ENCODE data around the gene ZDHHC11.
A peak's percentile ranks its signal among the peaks of the same experiment; 100 is the strongest.
"Not testable (repeated sequence)": the region's sequence is repeated elsewhere in the genome, so short reads cannot be mapped to it uniquely, and the experiment has no call there.

ZDHHC11 gene

GRCh38 chr5:798505-799138, 52.2 kb downstream of the ZDHHC11 start:
- H3K4me3 ChIP-seq (replicated peaks; ENCODE audit: insufficient read depth, low read length); H3K27me3 ChIP-seq (ENCODE audit: insufficient read depth, poor library complexity, severe bottlenecking); H3K27ac ChIP-seq (replicated peaks); DNase-seq (ENCODE audit: low read depth in 1 of 2, low spot score in 1 of 2): not testable (repeated sequence)

GRCh38 chr5:797986-798385, 52.8 kb downstream of the ZDHHC11 start:
- not testable (repeated sequence) for H3K27me3 ChIP-seq (ENCODE audit: insufficient read depth, poor library complexity, severe bottlenecking); H3K27ac ChIP-seq (replicated peaks); DNase-seq (ENCODE audit: low read depth in 1 of 2, low spot score in 1 of 2); H3K4me3 ChIP-seq (replicated peaks; ENCODE audit: insufficient read depth, low read length)

DNA sequence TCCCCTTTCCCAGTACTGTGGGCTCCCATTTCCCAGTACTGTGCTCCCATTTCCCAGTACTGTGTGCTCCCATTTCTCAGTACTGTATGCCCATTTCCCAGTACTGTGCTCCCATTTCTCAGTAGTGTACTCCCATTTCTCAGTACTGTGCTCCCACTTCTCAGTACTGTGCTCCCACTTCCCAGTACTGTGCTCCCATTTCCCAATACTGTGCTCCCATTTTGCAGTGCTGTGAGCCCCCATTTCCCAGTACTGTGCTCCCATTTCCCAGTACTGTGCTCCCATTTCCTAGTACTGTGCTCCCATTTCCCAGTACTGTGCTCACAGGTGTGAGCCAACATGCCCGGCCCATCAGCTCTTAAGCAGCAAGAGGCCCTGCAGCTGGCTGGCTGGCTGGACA, 54.9 kb downstream of the ZDHHC11 start:
- H3K27ac ChIP-seq (replicated peaks); DNase-seq (ENCODE audit: low read depth in 1 of 2, low spot score in 1 of 2): not testable (repeated sequence)
- peaks cover 12% of the 10 kb centered on the region for H3K27me3 ChIP-seq (ENCODE audit: insufficient read depth, poor library complexity, severe bottlenecking)

DNA sequence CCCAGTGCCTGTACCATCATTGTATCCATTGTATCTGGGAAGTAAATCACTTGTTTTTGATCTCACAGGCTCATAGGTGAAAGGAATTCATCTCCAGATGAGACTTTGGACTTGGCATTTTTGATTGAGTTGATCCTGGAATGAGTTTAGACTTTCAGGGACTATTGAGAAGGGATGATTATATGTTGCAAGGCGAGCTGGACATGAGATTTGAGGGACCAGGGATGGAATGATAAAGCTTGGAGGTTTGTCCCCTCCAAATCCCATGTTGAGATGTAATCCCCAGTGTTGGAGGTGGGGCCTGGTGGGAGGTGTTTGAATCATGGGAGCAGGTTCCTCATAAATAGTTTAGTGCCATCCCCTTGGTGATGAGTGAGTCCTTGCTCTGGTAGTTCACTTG, 55.8 kb downstream of the ZDHHC11 start:
- H3K27ac ChIP-seq (replicated peaks); H3K4me3 ChIP-seq (replicated peaks; ENCODE audit: insufficient read depth, low read length): not testable (repeated sequence)

More for the DNA sequence above, 54.9 kb downstream of the ZDHHC11 start:
- H3K4me3 ChIP-seq (replicated peaks; ENCODE audit: insufficient read depth, low read length), result not testable (repeated sequence)

DNA sequence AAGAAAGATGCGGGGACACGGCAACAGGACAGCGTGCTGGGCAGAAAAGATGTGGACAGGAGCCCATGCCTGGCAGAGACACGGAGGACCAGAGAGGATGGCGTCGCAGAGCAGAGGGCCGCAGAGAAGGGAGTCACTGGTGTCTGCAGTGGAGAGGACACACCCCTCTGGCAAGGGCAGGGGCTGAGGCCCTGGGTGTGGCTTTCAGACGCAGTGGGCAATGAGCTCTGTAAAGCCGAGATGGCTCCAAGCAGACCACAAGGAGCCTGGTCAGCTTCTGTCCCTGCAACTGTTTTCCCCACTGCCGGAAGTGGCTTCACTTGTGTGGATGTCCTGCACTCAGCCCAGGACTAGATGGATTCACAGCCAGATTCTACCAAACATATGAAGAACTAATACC, 62.1 kb downstream of the ZDHHC11 start:
- not testable (repeated sequence) for DNase-seq (ENCODE audit: low read depth in 1 of 2, low spot score in 1 of 2); H3K4me3 ChIP-seq (replicated peaks; ENCODE audit: insufficient read depth, low read length); H3K27ac ChIP-seq (replicated peaks)
- peaks cover 20% of the 10 kb centered on the region for H3K27me3 ChIP-seq (ENCODE audit: insufficient read depth, poor library complexity, severe bottlenecking)

More for the DNA sequence above, 55.8 kb downstream of the ZDHHC11 start:
- peaks cover 17% of the 10 kb centered on the region for H3K27me3 ChIP-seq (ENCODE audit: insufficient read depth, poor library complexity, severe bottlenecking)
- DNase-seq (ENCODE audit: low read depth in 1 of 2, low spot score in 1 of 2), result not testable (repeated sequence)

DNA sequence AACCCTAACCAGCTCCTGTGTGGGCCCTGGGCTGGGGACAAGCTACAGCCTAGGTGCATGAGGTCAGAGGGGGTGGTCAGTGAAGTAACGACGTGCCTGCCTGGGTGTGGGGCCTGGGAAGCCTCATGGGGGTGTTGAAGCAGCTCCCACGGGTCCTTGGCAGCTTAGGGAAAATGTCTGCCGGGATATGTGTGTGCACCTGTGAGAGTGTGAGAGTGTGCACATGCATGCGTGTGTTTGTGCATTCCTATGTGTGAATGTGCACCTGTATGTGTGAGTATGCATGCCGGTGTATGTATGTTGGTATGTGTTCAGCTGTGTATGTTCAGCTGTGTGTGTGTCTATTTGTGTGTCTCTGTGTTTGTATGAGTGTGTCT, 62.9 kb downstream of the ZDHHC11 start:
- H3K4me3 ChIP-seq (replicated peaks; ENCODE audit: insufficient read depth, low read length); H3K27ac ChIP-seq (replicated peaks); DNase-seq (ENCODE audit: low read depth in 1 of 2, low spot score in 1 of 2): not testable (repeated sequence)
- peaks cover 18% of the 10 kb centered on the region for H3K27me3 ChIP-seq (ENCODE audit: insufficient read depth, poor library complexity, severe bottlenecking)

- H3K4me3 ChIP-seq (replicated peaks; ENCODE audit: insufficient read depth, low read length); DNase-seq (ENCODE audit: low read depth in 1 of 2, low spot score in 1 of 2); H3K27ac ChIP-seq (replicated peaks): not testable (repeated sequence)
- H3K27me3 ChIP-seq (ENCODE audit: insufficient read depth, poor library complexity, severe bottlenecking), result peaks cover 18% of the 10 kb centered on the region
Measured at GRCh38 chr5:787224-787856, 63.4 kb downstream of the ZDHHC11 start.

GRCh38 chr5:785181-785705, 65.5 kb downstream of the ZDHHC11 start:
- not testable (repeated sequence) for H3K27me3 ChIP-seq (ENCODE audit: insufficient read depth, poor library complexity, severe bottlenecking); DNase-seq (ENCODE audit: low read depth in 1 of 2, low spot score in 1 of 2); H3K27ac ChIP-seq (replicated peaks)
- H3K4me3 ChIP-seq (replicated peaks; ENCODE audit: insufficient read depth, low read length), result peak overlapping the region; percentile 41; the same call in 1 of the 2 replicates

DNA sequence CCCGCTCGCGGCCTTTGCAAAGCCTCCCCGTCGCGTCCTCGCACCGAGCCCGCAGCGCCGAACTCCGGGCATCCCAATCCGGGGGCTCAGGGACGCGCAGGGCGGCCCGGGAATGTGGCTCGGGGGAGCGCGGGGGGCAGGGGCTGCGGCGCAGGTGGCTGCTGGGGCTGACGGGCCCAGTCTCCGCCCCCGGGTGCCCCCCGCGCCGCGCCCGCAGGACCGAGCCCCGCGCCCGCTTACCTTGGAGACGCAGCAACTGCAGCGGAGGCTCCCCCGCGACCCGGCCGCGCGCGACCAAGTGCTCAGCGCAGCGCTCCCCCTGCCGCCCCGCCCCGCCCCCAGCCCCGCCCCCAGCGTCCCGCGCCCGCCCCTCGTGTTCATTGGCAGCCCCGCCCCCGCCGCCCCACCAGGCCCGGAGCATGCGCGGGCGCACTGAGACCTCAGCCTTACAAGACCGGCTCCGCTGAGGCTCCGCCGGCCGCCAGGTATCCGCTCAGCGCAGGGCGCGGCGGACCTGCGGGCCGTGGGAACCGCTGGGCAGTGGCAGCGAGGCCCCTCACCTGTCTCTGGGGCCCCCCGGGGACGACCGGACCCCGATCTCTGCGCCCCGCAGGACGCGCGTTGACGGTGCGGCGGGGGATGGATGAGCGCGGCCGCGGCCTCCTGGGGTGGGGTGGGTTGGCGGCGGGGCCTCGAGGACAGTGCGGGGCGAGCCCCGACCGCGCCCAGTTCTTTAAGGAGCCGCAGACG, 66.2 kb downstream of the ZDHHC11 start, which contains the start of gene ZDHHC11B:
Gene ZDHHC11B (minus strand): TSS at position 302 of the 750 bp plus-strand sequence. CDS start 17,810 bp downstream, outside the sequence.
- peak within 1 kb of the TSS; percentile 61 for H3K27ac ChIP-seq (replicated peaks)
- not testable (repeated sequence) for H3K27me3 ChIP-seq (ENCODE audit: insufficient read depth, poor library complexity, severe bottlenecking)
- peak within 1 kb of the TSS; percentile 41 for H3K4me3 ChIP-seq (replicated peaks; ENCODE audit: insufficient read depth, low read length)
- DNase-seq (ENCODE audit: low read depth in 1 of 2, low spot score in 1 of 2), result peak; percentile 57 to 71

DNA sequence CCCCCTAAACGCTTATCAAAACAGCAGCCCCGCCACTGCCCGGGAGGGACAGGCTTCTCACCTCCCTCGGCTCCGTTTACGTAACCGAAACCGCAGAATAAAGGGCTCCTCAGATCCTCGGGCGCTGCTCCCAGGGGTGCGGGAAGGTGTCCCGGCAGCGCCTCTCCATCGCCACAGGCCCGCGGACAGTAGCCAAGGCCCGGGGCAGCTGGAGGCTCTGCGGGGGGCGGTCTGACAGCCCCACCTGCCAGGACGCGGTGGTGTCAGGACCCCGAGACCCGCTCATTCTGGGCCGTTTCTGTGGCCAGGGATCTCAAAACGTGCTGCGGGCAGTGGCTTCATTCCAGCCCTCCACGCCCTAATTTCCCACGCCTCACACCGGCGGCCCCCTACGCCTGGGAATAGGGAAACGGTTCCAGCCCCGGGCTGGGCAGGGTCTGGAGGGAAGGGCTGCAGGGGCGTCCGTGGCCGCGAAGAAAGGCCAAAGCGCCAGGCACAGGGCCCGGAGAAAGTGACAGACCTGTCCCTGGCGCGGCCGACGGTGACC, 66.8 kb downstream of the ZDHHC11 start:
- H3K27me3 ChIP-seq (ENCODE audit: insufficient read depth, poor library complexity, severe bottlenecking), result not testable (repeated sequence)
- Histone ChIP-seq H3K4me3 (replicated peaks; ENCODE audit: insufficient read depth, low read length) (peak overlapping the region; percentile 41), H3K27ac (replicated peaks) (peak overlapping the region; percentile 61)
- peak in 1 of 2 experiments; percentile 48 for DNase-seq (ENCODE audit: low read depth in 1 of 2, low spot score in 1 of 2)

DNA sequence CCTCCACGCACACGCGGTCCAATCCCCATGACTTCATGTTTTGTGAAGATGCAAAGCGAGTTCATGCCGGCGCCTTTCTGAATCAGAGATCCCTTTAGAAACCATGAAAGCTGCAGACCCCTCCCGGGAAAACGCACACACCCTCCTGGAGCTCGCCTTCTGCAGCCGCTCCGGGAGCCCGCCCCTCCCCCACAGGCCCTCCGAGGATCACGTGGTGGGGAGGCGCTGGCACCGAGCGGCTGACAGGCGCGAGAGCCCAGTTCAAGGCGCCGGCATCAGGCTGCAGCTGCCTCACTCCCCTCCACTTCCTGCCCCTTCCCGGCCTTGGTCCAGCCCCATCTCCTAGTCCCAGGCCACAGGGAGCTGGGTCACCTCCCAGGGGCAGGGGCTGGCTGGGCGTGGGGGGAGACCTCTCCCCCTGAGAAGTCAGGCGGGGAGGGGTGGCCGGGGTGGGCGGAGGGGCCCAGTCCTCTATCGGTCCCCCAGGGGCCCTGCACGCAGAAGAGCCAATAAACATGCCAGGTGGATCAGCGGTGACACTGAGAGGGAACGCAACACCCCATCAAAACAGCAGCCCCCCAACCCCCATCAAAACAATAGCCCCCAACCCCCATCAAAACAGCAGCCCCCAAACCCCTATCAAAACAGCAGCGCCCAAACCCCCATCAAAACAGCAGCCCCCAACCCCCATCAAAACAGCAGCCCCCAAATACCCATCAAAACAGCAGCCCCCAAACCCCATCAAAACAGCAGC, 67.6 kb downstream of the ZDHHC11 start:
- H3K4me3 ChIP-seq (replicated peaks; ENCODE audit: insufficient read depth, low read length), result peak overlapping the region; percentile 41

GRCh38 chr5:782356-782755, 68.4 kb downstream of the ZDHHC11 start:
- DNase-seq (ENCODE audit: low read depth in 1 of 2, low spot score in 1 of 2); H3K27ac ChIP-seq (replicated peaks); H3K27me3 ChIP-seq (ENCODE audit: insufficient read depth, poor library complexity, severe bottlenecking); H3K4me3 ChIP-seq (replicated peaks; ENCODE audit: insufficient read depth, low read length): not testable (repeated sequence)

More for the DNA sequence above, 67.6 kb downstream of the ZDHHC11 start:
- DNase-seq (ENCODE audit: low read depth in 1 of 2, low spot score in 1 of 2); H3K27me3 ChIP-seq (ENCODE audit: insufficient read depth, poor library complexity, severe bottlenecking); H3K27ac ChIP-seq (replicated peaks): not testable (repeated sequence)

GRCh38 chr5:780571-780970, 70.2 kb downstream of the ZDHHC11 start:
- H3K27me3 ChIP-seq (ENCODE audit: insufficient read depth, poor library complexity, severe bottlenecking); H3K4me3 ChIP-seq (replicated peaks; ENCODE audit: insufficient read depth, low read length); DNase-seq (ENCODE audit: low read depth in 1 of 2, low spot score in 1 of 2); H3K27ac ChIP-seq (replicated peaks): not testable (repeated sequence)

DNA sequence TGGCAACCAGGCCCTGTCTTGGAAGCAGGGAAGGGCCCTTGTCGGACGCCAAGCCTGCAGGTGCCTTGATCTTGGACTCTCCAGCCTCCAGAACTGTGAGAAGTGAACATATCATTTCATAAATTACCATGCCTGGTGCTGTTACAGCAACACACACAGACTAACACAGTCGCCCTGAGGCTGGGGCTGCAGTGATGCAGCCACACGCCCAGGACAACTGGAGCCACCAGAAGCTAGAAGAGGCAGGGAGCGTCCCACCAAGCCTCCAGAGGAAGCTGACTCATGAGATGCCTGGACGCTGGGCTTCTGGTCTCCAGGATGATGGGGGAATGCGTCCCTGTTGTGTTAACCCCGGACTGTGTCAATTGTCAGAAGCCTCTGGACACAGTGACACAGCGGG, 71.8 kb downstream of the ZDHHC11 start:
- not testable (repeated sequence) for DNase-seq (ENCODE audit: low read depth in 1 of 2, low spot score in 1 of 2); H3K4me3 ChIP-seq (replicated peaks; ENCODE audit: insufficient read depth, low read length); H3K27ac ChIP-seq (replicated peaks); H3K27me3 ChIP-seq (ENCODE audit: insufficient read depth, poor library complexity, severe bottlenecking)
